ENCODE results near the gene KRT222. TPM values are rescaled to one million over a fixed set of nuclear protein-coding genes. Genes with fewer than 3 reads are reported as not detected.

KRT222 gene
- total RNA-seq, 1 donor from 2014 or later, result 1.3 TPM

DNA sequence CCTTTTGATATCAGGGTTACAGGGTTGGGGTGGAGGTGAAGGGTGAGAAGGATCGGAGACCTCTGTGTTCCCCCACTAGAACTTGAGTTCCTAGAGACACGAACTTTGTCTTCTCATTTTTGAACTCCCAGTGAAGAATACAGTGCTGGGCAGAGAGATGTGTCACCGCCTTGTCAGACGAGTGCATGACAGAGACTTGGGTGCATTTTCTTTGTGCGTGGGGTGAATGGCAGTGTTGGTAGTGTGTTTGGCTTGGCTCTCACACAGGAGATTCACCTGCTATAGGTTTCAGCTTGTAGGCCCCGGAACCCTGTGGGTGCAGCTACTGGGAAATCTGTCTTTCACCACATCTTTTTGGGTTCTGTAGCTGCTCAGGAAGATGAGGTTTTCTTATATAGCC, 59.7 kb downstream of the KRT222 start:
- Histone ChIP-seq H3K9me3 (no peaks in the 10 kb centered on the region), H3K27ac (no peak overlapping the region), H3K36me3 (no peaks in the 10 kb centered on the region), H3K27me3 (no peaks in the 10 kb centered on the region), H3K4me3 (no peak overlapping the region), H3K4me1 (peaks cover 6% of the 10 kb centered on the region)
- no peak for TF ChIP-seq CTCF (IDR thresholded peaks at IDR 0.05)
- DNase-seq (no peak), ATAC-seq (no peak)
- intact Hi-C loops (cut with DNase I), result no loop called here

Other genes starting within 250 kb of the KRT222 start
- 3.3 TPM for gene TOP2A, start 247.3 kb downstream of the KRT222 start, total RNA-seq
- 381 TPM for gene IGFBP4, start 221.7 kb downstream of the KRT222 start, total RNA-seq
- gene TNS4, start 163.6 kb downstream of the KRT222 start, total RNA-seq, result 0.78 TPM
- 1.1 TPM for gene CCR7, start 99.7 kb downstream of the KRT222 start, total RNA-seq
- 80.2 TPM for gene SMARCE1, start 17.4 kb downstream of the KRT222 start, total RNA-seq
- gene KRT24, start 38.6 kb upstream of the KRT222 start, total RNA-seq, result not detected
- not detected for gene KRT25, start 90.2 kb upstream of the KRT222 start, total RNA-seq
- not detected for gene KRT26, start 107.0 kb upstream of the KRT222 start, total RNA-seq
- gene KRT27, start 117.4 kb upstream of the KRT222 start, total RNA-seq, result 0.55 TPM
- gene KRT28, start 134.8 kb upstream of the KRT222 start, total RNA-seq, result not detected
- gene KRT10, start 157.4 kb upstream of the KRT222 start, total RNA-seq, result 36.8 TPM
- gene KRT12, start 202.0 kb upstream of the KRT222 start, total RNA-seq, result not detected
- not detected for gene KRT20, start 220.1 kb upstream of the KRT222 start, total RNA-seq